DMS53 treated with DMSO at 0.1 percent for 48 hours (cell line): ENCODE measurements around the gene SMIM10.
"Not testable (repeated sequence)": the region's sequence is repeated elsewhere in the genome, so short reads cannot be mapped to it uniquely, and the experiment has no call there.

ENCODE experiments used
- DNase-seq: peaks from one replicate; lab custom pipeline; 2025; ENCODE audit not compliant: unreplicated experiment; lab: John Stamatoyannopoulos, UW

Gene SMIM10

DNA sequence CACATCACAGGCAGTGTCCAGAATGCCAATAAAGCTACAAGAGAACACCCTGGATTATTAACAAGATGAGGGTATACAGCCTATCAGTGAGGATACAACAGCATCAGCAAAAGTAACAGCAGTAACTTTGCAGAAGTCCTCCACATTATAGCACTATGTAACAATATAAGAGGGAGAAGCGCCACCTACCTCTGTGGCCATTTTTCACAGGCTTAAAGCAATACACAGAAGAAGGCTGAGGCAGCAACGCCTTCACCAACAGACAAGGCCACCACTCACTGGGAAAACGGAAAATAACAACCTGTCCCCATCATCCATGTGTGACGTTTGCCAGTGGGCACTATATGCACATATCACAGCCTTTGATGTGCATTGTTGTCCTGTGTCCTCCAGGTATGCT lies 19.0 kb downstream of the SMIM10 start:
- DNase-seq: no peak

DNA sequence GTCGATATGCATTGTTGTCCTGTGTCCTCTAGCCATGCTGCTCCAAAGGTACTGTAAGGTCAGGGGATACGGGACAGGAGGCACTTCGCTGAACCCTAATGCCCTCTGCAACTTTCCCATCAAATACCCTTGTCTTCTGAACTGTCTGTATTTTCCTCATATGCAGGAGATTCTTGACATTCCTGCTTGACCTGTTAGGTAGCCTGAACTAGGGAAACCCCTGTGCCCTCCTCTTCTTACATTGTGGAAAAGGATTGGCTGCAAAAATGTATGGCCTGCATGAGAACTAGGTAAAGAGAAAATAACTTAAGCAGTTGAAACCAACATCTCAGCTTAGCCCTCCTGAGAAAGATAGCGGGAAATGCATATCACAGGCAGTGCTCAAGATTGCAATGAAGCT lies 20.1 kb downstream of the SMIM10 start:
- DNase-seq: no peak

DNA sequence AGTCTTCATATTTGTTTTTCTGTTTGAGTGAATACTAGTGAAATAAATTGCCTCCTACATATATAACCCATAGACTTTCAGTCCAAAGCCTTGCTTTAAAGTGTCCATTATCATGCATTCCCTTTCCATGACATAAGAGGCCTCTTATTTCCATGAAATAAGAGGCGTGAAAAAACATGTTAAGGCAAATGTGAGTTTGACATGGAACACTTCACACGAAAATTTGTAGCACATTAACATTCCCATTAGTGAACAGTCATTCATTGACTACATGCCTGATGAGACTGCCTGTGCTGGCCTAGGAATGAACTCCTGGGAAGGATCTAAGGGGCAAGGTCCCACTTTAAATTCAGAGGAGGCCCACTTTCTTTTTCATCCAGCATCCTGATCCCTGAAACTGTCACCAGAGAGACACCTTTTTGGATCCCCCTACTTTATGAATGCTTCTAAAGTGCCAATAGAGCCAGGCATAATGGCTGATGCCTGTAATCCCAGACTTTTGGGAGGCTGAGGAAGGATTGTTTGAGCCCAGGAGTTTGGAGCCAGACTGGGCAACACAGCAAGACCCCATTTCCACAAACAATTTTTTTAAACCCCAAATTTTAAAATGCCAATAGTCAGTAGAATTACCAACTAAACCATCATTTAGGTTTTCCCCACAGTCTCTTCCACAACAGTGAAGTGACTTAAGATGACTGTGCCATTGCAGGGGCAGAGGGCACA lies 24.9 kb downstream of the SMIM10 start:
- DNase-seq: no peak

DNA sequence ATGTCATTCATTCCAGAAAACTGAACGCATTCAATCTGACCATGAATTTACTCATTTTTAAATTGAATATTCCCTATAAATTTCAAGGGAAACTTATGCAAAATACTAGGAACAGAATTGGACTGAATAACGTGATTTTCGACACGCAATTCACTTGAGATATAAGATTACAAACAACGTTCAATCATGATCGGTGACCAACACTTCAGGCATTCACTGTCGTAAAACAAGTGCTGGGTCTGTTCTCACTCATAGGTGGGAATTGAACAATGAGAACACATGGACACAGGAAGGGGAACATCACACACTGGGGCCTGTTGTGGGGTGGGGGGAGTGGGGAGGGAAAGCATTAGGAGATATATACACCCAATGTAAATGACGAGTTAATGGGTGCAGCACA lies 29.1 kb downstream of the SMIM10 start:
- DNase-seq: not testable (repeated sequence)

DNA sequence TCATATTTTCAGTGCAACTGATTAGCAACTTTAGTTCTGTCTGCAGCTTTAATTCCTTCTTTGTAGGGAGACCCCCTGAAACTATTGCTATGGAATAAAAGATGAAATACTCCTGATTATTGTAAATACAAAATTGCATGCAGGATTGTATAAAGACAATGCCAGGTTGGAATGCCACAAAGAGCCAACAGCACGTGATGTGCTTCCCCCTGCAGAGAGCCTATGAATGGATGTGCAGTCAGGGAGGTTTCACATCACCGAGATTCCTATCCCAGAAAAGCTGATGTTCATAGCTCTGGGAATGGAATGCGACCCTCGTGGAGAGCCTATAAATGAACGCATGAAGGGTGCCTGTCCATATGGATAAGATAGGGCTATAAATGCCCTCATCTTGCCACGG lies 33.0 kb downstream of the SMIM10 start:
- not testable (repeated sequence) for DNase-seq

DNA sequence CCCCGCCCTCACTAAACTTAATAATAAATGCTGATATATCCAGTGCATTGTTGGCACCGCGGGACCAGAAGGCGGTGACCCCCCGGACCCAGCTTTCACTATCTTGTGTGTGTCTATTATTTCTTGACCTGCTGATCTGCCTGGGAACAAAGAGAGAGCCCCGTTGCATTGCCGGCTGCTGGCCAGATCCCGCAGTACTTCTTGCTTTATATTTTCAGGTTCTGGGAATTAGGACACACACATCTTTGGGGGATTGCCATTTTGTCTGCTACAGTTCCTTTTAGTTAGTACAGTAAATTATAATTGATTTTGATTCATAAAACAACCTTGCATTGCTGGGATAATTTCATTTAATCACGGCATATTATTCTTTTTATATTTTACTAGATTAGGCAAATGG lies 33.7 kb downstream of the SMIM10 start:
- no peak for DNase-seq

DNA sequence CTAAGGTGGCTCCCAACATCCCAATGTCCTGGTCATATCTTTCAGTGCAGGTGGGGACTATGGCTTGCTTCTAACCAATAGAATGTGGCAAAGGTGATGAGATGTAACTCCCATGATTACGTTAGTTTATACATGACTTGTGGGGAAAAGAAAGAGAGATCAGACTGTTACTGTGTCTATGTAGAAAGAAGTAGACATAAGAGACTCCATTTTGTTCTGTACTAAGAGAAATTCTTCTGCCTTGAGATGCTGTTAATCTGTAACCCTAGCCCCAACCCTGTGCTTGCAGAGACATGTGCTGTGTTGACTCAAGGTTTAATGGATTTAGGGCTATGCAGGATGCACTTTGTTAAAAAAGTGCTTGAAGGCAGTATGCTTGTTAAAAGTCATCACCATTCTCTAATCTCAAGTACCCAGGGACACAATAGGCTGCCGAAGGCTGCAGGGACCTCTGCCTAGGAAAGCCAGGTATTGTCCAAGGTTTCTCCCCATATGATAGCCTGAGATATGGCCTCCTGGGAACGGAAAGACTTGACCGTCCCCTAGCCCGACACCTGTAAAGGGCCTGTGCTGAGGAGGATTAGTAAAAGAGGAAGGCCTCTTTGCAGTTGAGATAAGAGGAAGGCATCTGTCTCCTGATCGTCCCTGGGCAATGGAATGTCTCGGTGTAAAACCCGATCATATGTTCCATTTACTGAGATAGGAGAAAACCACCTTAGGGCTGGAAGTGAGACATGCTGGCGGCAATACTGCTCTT lies 39.6 kb downstream of the SMIM10 start:
- DNase-seq: not testable (repeated sequence)

DNA sequence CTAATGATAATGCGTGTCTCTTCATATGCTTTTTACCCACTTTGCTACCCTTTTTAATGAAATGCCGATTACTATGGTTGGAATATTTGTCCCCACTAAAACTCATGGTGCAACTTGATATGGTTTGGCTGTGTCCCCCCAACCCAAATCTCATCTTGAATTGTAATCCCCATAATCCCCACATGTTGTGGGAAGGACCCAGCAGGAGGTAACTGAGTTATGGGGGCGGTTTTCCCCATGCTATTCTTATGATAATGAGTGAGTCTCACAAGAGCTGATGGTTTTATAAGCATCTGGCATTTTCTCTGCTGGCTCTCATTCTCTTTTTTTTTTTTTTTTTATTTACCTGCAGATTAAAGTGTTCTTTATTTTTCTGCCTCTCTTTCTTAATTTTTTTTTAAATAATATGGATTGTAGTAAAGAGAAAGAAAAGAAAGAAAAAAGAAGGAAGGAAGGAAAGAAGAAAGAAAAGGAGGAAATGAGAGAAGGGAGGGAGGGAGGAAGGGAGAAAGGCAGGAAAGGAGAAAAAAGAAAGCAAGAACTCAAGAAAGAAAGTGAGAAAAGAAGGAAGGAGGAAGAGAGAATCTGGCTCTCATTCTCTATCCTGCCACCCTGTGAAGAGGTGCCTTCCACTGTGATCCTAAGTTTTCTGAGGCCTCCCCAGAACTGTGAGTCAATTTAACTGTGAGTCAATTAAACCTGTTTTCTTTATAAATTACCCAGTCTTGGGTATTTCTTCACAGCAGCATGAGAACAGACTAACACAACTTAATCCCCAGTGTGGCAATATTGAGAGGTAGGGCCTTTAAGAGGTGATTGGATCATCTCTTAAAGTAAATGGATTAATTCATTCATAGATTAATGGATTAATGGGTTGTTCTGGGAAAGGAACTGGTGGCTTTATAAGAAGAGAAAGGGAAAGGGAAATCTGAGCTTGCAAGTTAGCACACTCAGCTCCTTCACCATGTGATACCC lies 50.6 kb downstream of the SMIM10 start:
- DNase-seq: not testable (repeated sequence)
